GM23338 (cell line): ENCODE measurements around the gene MYH15. TPM values are rescaled to one million over a fixed set of nuclear protein-coding genes. Genes with fewer than 3 reads are reported as not detected.

Experiments used
- ATAC-seq: fragments of 200-7000 bp; cut with Tn5 transposase; 3 replicates; pipeline ENCODE4 v1.9.1; 2020
- DNase-seq: peaks from one replicate; pipeline ENCODE4 v3.0.0-alpha.2; 2015; ENCODE audit warnings: low spot score
- H2AFZ ChIP-seq: fragments of 200-600 bp; sonication (generic); 2 replicates; pipeline ENCODE4 v1.8.0; 2016; ENCODE audit warnings: antibody characterized with exemption, mild to moderate bottlenecking, moderate library complexity
- H3F3A ChIP-seq: fragments of 200-600 bp; sonication (generic); replicated peaks from 2 replicates; pipeline ENCODE4 v1.8.0; 2017; ENCODE audit warnings: antibody characterized with exemption, mixed run types, low read depth
- H3K27ac ChIP-seq: fragments of 200-600 bp; sonication (generic); 2 replicates; pipeline ENCODE4 v1.6.1; 2016; ENCODE audit warnings: low read depth
- H3K27me3 ChIP-seq: fragments of 200-600 bp; sonication (generic); 2 replicates; pipeline ENCODE4 v1.8.0; 2016; ENCODE audit warnings: mild to moderate bottlenecking, mixed run types, moderate library complexity; ENCODE audit not compliant: insufficient read depth
- H3K36me3 ChIP-seq: fragments of 200-600 bp; sonication (generic); 2 replicates; pipeline ENCODE4 v1.8.0; 2016; ENCODE audit warnings: mild to moderate bottlenecking; ENCODE audit not compliant: insufficient read depth
- H3K4me1 ChIP-seq: fragments of 200-600 bp; sonication (generic); 2 replicates; pipeline ENCODE4 v1.8.0; 2016; ENCODE audit warnings: mild to moderate bottlenecking, moderate library complexity; ENCODE audit not compliant: insufficient read depth
- H3K4me2 ChIP-seq: fragments of 200-600 bp; sonication (generic); 2 replicates; pipeline ENCODE4 v1.7.1; 2017; ENCODE audit warnings: mixed run types
- H3K4me3 ChIP-seq: fragments of 200-600 bp; sonication (generic); 2 replicates; pipeline ENCODE4 v1.6.1; 2016; ENCODE audit warnings: mixed run types
- H3K79me2 ChIP-seq: fragments of 200-600 bp; sonication (generic); replicated peaks from 2 replicates; pipeline ENCODE4 v1.8.0; 2017; ENCODE audit warnings: mild to moderate bottlenecking; ENCODE audit not compliant: insufficient read depth
- H3K9me2 ChIP-seq: fragments of 200-600 bp; sonication (generic); 2 replicates; pipeline ENCODE4 v1.8.0; 2017; ENCODE audit not compliant: insufficient read depth
- H4K20me1 ChIP-seq: fragments of 200-600 bp; sonication (generic); replicated peaks from 2 replicates; pipeline ENCODE4 v1.8.0; 2017; ENCODE audit warnings: mild to moderate bottlenecking; ENCODE audit not compliant: insufficient read depth
- H3K27ac Mint-ChIP-seq: 2 replicates; pipeline ENCODE4 v1.8.0; 2020; ENCODE audit warnings: inconsistent platforms, mild to moderate bottlenecking, moderate library complexity, mixed read lengths
- H3K27me3 Mint-ChIP-seq: 3 replicates; pipeline ENCODE4 v1.8.0; 2022; ENCODE audit warnings: low read depth, mild to moderate bottlenecking, moderate library complexity, mixed read lengths, inconsistent platforms; ENCODE audit not compliant: insufficient read depth, poor library complexity
- H3K36me3 Mint-ChIP-seq: 3 replicates; pipeline ENCODE4 v1.8.0; 2021; ENCODE audit warnings: low read depth, mild to moderate bottlenecking, inconsistent platforms, moderate library complexity, mixed read lengths
- H3K4me1 Mint-ChIP-seq: 3 replicates; pipeline ENCODE4 v1.8.0; 2020; ENCODE audit warnings: mild to moderate bottlenecking, inconsistent platforms, mixed read lengths
- H3K4me3 Mint-ChIP-seq: 3 replicates; pipeline ENCODE4 v1.8.0; 2021; ENCODE audit warnings: moderate library complexity, mild to moderate bottlenecking, inconsistent platforms, mixed read lengths
- H3K9me3 Mint-ChIP-seq: 3 replicates; pipeline ENCODE4 v1.8.0; 2020; ENCODE audit warnings: moderate library complexity, mild to moderate bottlenecking, inconsistent platforms, mixed read lengths
- CREB1 ChIP-seq: fragments of 250-450 bp; sonication (Bioruptor Pico); IDR thresholded peaks from 2 replicates; pipeline ENCODE4 v1.5.0; 2020; ENCODE audit warnings: low read depth, mild to moderate bottlenecking, moderate library complexity
- EZH2phosphoT487 ChIP-seq: fragments of 200-600 bp; sonication (generic); IDR thresholded peaks from one replicate; pipeline ENCODE4 v1.8.1; 2018; ENCODE audit warnings: antibody characterized with exemption; ENCODE audit not compliant: unreplicated experiment
- POLR2AphosphoS5 ChIP-seq: IDR thresholded peaks from 2 replicates; pipeline ENCODE4 v1.6.1; 2016; ENCODE audit warnings: antibody characterized with exemption, low read depth
- ZNF331 ChIP-seq: fragments of 250-450 bp; sonication (Bioruptor Pico); IDR thresholded peaks from 2 replicates; pipeline ENCODE4 v1.5.0; 2020; ENCODE audit warnings: low read depth, mild to moderate bottlenecking, moderate library complexity
- polyA plus RNA-seq: library from polyadenylated mRNA; unstranded; fragments of >200 nt; fragmentation: Nextera tagmentation; extraction: Ambion mirVana; gene quantifications from 2 replicates; pipeline ENCODE4 v1.2.1, GENCODE V29; 2016
- total RNA-seq: library from RNA; depleted of rRNA; stranded (reverse); fragments of >200 nt; shearing (Covaris generic); gene quantifications from 2 replicates; pipeline ENCODE4 v1.2.3, GENCODE V29; 2014
- TF ChIP-seq, protein P1 (sequence below): IDR thresholded peaks from one replicate; pipeline ENCODE4 v1.6.1; 2018; ENCODE audit warnings: antibody characterized with exemption; ENCODE audit not compliant: unreplicated experiment
- TF ChIP-seq, protein P2 (sequence below): fragments of 250-450 bp; sonication (Bioruptor Pico); IDR thresholded peaks from 2 replicates; pipeline ENCODE4 v1.5.0; 2020; ENCODE audit warnings: mild to moderate bottlenecking, moderate library complexity
- TF ChIP-seq, protein P3 (sequence below), 2 experiments: fragments of 200-600 bp in 1 of 2; sonication (generic) in 1 of 2; conservative IDR thresholded peaks; 2 replicates each; pipeline versions ENCODE4 v1.5.1 to v1.6.1; 2016 to 2017; ENCODE audit warnings: antibody characterized with exemption in 2 of 2, low read depth in 2 of 2, mild to moderate bottlenecking in 2 of 2, moderate library complexity in 1 of 2

MYH15 gene
- total and polyA plus RNA-seq, 2 experiments from 2014 or later, result 0.07 TPM; not detected in 1

DNA sequence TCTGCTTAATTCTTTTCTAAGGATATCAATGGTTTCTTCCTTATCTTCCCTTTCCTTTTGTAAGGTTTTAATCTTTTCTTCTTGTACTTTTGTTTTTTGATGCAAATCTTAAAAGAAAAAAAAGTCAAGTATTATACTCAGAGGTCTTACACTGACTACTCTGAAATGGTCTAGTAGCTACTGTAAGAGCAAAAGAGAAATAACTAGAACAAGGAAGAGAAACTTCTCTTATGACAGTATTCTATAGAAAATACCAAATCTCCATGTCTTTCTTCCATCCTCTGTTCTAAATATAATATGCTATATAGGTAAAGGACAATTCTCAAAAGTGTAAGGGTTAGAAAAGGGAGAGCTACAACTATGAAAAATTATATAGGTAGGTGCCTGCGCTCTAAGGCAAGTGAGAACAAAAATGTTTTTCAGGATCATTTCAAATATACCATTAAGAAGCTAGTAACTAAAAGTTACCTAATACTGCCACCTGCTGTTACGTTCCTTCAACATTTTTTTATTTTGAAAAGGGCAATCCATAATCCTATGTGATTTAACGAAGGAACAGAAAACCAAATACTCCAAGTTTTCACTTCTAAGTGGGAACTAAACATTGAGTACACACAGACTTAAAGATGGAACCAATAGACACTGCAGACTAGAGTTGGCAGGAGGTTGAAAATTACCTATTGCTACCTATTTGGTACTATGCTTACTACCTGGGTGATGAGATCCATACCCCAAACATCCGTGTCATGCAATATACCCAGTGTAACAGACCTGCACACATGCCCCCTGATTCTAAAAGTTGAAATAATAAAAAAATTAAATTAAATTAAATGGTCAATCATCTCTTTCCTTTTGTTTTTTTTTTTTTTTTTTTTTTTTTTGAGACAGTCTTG, 42.1 kb upstream of the MYH15 start:
- no peak overlapping the region; the same call in 1 of the 2 replicates for H3K27ac ChIP-seq
- peaks cover 30% of the 10 kb centered on the region; the same call in 1 of the 2 replicates for H3K36me3 ChIP-seq

DNA sequence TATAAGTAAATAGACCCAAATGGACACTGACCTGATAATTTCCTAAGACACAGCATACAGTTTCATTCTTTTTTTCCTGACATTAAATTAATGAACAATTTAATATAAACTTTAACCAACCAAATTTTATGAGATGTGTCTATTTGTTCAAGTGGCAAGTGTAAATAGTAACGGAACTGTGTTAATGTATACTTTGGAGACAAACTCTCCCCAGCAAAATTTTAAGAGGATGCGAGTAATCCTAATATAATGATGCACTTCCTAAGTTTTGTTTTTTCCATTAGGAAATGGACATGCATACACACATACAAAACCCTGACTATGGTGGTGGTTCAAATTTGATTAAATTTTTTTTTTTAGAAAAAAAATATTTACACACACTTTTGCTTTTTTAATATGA, 38.5 kb upstream of the MYH15 start:
- H3K4me2 ChIP-seq, result no peak overlapping the region
- no peaks in the 10 kb centered on the region for H3K79me2 ChIP-seq
- ATAC-seq (no peak), DNase-seq (no peak)
- peaks cover 15% of the 10 kb centered on the region; the same call in 1 of the 2 replicates for H3K36me3 ChIP-seq
- no peaks in the 10 kb centered on the region for H3K27me3 ChIP-seq
- H2AFZ ChIP-seq, result no peak overlapping the region
- Mint-ChIP-seq H3K27ac (no peak overlapping the region), H3K9me3 (no peaks in the 10 kb centered on the region), H3K27me3 (no peaks in the 10 kb centered on the region), H3K4me1 (peaks cover 5% of the 10 kb centered on the region; the same call in 2 of the 3 replicates), H3K4me3 (no peak overlapping the region), H3K36me3 (peaks cover 36% of the 10 kb centered on the region)
- H4K20me1 ChIP-seq, result no peaks in the 10 kb centered on the region
- 0 out of 2 replicates have a peak, but pooled peaks cover 4% of the 10 kb centered on the region for H3K4me1 ChIP-seq
- H3K4me3 ChIP-seq, result no peak overlapping the region
- no peaks in the 10 kb centered on the region for H3K9me2 ChIP-seq
- H3K27ac ChIP-seq, result no peak overlapping the region
- no peaks in the 10 kb centered on the region for H3F3A ChIP-seq
- TF ChIP-seq, protein P1, sequence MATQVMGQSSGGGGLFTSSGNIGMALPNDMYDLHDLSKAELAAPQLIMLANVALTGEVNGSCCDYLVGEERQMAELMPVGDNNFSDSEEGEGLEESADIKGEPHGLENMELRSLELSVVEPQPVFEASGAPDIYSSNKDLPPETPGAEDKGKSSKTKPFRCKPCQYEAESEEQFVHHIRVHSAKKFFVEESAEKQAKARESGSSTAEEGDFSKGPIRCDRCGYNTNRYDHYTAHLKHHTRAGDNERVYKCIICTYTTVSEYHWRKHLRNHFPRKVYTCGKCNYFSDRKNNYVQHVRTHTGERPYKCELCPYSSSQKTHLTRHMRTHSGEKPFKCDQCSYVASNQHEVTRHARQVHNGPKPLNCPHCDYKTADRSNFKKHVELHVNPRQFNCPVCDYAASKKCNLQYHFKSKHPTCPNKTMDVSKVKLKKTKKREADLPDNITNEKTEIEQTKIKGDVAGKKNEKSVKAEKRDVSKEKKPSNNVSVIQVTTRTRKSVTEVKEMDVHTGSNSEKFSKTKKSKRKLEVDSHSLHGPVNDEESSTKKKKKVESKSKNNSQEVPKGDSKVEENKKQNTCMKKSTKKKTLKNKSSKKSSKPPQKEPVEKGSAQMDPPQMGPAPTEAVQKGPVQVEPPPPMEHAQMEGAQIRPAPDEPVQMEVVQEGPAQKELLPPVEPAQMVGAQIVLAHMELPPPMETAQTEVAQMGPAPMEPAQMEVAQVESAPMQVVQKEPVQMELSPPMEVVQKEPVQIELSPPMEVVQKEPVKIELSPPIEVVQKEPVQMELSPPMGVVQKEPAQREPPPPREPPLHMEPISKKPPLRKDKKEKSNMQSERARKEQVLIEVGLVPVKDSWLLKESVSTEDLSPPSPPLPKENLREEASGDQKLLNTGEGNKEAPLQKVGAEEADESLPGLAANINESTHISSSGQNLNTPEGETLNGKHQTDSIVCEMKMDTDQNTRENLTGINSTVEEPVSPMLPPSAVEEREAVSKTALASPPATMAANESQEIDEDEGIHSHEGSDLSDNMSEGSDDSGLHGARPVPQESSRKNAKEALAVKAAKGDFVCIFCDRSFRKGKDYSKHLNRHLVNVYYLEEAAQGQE, result no peak
- TF ChIP-seq, protein P2, sequence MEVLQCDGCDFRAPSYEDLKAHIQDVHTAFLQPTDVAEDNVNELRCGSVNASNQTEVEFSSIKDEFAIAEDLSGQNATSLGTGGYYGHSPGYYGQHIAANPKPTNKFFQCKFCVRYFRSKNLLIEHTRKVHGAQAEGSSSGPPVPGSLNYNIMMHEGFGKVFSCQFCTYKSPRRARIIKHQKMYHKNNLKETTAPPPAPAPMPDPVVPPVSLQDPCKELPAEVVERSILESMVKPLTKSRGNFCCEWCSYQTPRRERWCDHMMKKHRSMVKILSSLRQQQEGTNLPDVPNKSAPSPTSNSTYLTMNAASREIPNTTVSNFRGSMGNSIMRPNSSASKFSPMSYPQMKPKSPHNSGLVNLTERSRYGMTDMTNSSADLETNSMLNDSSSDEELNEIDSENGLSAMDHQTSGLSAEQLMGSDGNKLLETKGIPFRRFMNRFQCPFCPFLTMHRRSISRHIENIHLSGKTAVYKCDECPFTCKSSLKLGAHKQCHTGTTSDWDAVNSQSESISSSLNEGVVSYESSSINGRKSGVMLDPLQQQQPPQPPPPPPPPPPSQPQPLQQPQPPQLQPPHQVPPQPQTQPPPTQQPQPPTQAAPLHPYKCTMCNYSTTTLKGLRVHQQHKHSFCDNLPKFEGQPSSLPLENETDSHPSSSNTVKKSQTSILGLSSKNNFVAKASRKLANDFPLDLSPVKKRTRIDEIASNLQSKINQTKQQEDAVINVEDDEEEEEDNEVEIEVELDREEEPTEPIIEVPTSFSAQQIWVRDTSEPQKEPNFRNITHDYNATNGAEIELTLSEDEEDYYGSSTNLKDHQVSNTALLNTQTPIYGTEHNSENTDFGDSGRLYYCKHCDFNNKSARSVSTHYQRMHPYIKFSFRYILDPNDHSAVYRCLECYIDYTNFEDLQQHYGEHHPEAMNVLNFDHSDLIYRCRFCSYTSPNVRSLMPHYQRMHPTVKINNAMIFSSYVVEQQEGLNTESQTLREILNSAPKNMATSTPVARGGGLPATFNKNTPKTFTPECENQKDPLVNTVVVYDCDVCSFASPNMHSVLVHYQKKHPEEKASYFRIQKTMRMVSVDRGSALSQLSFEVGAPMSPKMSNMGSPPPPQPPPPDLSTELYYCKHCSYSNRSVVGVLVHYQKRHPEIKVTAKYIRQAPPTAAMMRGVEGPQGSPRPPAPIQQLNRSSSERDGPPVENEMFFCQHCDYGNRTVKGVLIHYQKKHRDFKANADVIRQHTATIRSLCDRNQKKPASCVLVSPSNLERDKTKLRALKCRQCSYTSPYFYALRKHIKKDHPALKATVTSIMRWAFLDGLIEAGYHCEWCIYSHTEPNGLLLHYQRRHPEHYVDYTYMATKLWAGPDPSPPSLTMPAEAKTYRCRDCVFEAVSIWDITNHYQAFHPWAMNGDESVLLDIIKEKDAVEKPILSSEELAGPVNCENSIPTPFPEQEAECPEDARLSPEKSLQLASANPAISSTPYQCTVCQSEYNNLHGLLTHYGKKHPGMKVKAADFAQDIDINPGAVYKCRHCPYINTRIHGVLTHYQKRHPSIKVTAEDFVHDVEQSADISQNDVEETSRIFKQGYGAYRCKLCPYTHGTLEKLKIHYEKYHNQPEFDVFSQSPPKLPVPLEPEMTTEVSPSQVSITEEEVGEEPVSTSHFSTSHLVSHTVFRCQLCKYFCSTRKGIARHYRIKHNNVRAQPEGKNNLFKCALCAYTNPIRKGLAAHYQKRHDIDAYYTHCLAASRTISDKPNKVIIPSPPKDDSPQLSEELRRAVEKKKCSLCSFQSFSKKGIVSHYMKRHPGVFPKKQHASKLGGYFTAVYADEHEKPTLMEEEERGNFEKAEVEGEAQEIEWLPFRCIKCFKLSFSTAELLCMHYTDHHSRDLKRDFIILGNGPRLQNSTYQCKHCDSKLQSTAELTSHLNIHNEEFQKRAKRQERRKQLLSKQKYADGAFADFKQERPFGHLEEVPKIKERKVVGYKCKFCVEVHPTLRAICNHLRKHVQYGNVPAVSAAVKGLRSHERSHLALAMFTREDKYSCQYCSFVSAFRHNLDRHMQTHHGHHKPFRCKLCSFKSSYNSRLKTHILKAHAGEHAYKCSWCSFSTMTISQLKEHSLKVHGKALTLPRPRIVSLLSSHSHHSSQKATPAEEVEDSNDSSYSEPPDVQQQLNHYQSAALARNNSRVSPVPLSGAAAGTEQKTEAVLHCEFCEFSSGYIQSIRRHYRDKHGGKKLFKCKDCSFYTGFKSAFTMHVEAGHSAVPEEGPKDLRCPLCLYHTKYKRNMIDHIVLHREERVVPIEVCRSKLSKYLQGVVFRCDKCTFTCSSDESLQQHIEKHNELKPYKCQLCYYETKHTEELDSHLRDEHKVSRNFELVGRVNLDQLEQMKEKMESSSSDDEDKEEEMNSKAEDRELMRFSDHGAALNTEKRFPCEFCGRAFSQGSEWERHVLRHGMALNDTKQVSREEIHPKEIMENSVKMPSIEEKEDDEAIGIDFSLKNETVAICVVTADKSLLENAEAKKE (CRISPR knock-in tag), result no peak
- TF ChIP-seq CREB1 (CRISPR knock-in tag) (no peak), EZH2phosphoT487 (no peak), ZNF331 (CRISPR knock-in tag) (no peak)

More for the DNA sequence above, 42.1 kb upstream of the MYH15 start:
- no peaks in the 10 kb centered on the region for H3K9me2 ChIP-seq
- Mint-ChIP-seq H3K27ac (no peak overlapping the region), H3K4me3 (no peak overlapping the region), H3K36me3 (peaks cover 39% of the 10 kb centered on the region), H3K4me1 (peaks cover 8% of the 10 kb centered on the region; the same call in 2 of the 3 replicates), H3K27me3 (no peaks in the 10 kb centered on the region), H3K9me3 (no peaks in the 10 kb centered on the region)
- H3F3A ChIP-seq, result no peaks in the 10 kb centered on the region
- TF ChIP-seq POLR2AphosphoS5, result no peak
- no peak for TF ChIP-seq ZNF331 (CRISPR knock-in tag)
- TF ChIP-seq, protein P3, sequence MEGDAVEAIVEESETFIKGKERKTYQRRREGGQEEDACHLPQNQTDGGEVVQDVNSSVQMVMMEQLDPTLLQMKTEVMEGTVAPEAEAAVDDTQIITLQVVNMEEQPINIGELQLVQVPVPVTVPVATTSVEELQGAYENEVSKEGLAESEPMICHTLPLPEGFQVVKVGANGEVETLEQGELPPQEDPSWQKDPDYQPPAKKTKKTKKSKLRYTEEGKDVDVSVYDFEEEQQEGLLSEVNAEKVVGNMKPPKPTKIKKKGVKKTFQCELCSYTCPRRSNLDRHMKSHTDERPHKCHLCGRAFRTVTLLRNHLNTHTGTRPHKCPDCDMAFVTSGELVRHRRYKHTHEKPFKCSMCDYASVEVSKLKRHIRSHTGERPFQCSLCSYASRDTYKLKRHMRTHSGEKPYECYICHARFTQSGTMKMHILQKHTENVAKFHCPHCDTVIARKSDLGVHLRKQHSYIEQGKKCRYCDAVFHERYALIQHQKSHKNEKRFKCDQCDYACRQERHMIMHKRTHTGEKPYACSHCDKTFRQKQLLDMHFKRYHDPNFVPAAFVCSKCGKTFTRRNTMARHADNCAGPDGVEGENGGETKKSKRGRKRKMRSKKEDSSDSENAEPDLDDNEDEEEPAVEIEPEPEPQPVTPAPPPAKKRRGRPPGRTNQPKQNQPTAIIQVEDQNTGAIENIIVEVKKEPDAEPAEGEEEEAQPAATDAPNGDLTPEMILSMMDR (conservative IDR thresholded peaks at IDR 0.05; ENCODE audit: low read depth in 2 of 2), result peak in 1 of 2 experiments; percentile 67; a peak in 3 of 4 replicates
- no peak overlapping the region for H2AFZ ChIP-seq
- no peaks in the 10 kb centered on the region for H3K79me2 ChIP-seq
- H3K4me2 ChIP-seq, result no peak overlapping the region
- DNase-seq (peak; percentile 69), ATAC-seq (no peak)
- H4K20me1 ChIP-seq, result no peaks in the 10 kb centered on the region
- 0 out of 2 replicates have a peak, but pooled peaks cover 4% of the 10 kb centered on the region for H3K4me1 ChIP-seq
- no peak overlapping the region for H3K4me3 ChIP-seq
- no peaks in the 10 kb centered on the region for H3K27me3 ChIP-seq
